HG02642 (cell line): ENCODE measurements around the gene SLC2A13.
"Not testable (repeated sequence)": the region's sequence is repeated elsewhere in the genome, so short reads cannot be mapped to it uniquely, and the experiment has no call there.

Experiments
- ATAC-seq: cut with Tn5 transposase; IDR thresholded peaks from one replicate; pipeline ENCODE4 v1.9.1; 2021; ENCODE audit warnings: mild to moderate bottlenecking; ENCODE audit not compliant: unreplicated experiment, poor library complexity

Gene SLC2A13

DNA sequence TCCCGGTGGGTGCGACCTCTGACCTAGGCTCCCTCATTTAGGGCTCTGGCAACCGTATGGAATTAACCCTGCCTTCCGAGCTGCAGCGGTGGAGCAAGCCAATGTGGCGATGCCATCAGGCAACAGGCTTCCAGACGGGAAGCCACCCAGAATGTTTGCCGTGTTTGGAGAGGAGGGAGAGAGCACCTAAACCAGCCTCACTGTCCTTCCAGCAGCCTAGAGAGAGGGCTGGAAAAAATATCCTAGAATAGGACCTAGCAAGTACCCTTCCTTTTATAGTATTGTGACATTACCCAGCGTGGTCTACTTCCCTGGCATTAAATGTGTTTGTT, 287 bp upstream of the SLC2A13 start:
- no peak for ATAC-seq

DNA sequence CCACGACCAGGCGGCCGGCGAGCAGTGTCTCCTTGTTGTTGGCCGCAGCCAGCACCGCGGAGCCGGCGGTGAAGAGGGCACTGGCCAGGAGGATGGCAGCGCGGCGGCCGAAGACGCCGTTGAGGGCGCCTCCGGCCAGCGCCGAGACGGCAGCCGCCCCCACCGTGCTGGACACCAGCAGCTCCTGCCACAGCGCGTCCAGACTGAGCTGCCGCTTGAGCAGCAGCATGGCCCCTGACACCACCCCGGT, 691 bp downstream of the SLC2A13 start:
- no peak for ATAC-seq

GRCh38 chr12:40104461-40105264, 1.2 kb downstream of the SLC2A13 start:
- no peak for ATAC-seq

DNA sequence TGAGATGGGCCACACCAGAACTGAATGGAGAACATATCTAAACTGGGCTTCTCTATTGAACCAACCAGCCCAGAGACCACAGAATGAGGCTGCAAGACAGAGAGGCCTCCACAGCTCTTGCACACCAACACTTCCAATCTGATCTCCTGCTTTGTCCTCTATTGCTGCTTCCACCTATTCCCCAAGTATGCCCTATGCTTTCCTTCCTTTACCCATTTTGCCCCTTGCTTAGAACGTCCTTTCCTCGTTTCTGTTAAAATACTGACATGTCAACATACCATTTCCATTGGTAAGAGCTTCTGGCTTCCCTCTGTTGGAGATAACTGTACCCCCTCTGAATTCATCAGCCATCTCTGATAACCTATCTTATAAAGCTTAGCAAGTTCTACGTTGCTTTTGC, 2.8 kb downstream of the SLC2A13 start:
- no peak for ATAC-seq

DNA sequence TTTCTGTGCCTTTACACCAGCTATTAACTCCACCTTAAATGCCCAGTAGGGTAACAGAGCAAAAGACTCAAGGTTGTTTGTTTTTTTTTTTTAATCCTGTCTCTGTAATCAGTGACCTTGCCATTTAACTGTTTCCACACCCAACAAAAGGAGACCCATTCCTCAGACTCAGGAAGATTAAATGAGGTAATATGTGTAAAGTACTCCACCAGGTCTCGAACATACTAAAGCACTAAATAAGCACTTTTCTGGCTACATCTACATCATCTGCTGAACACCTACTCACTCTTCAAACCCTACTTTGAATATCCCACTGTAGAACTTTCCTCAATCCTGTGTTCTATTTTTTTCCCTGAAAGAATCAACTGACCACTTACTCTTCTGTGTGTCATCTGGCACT, 4.1 kb downstream of the SLC2A13 start:
- ATAC-seq = no peak

DNA sequence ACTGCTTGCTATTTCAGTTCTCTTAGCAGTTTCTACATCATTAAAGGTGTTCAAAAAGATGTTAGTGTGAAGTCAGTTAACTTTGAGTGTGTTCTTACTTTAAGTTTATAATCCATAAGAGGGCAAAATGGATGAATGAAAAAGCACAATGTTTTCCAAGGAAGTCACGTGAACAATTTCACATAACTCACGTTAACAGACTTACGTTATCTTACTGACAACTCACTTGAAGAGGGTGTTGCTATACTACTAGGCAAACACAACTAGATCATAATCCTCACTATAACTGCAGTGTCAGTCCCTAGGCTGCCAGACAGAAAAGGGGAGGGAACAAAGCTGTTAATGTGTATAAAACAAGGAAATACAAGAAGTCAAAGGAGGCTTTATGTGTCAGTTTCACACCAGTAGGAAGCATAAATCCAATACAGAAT, 6.4 kb downstream of the SLC2A13 start:
- no peak for ATAC-seq

DNA sequence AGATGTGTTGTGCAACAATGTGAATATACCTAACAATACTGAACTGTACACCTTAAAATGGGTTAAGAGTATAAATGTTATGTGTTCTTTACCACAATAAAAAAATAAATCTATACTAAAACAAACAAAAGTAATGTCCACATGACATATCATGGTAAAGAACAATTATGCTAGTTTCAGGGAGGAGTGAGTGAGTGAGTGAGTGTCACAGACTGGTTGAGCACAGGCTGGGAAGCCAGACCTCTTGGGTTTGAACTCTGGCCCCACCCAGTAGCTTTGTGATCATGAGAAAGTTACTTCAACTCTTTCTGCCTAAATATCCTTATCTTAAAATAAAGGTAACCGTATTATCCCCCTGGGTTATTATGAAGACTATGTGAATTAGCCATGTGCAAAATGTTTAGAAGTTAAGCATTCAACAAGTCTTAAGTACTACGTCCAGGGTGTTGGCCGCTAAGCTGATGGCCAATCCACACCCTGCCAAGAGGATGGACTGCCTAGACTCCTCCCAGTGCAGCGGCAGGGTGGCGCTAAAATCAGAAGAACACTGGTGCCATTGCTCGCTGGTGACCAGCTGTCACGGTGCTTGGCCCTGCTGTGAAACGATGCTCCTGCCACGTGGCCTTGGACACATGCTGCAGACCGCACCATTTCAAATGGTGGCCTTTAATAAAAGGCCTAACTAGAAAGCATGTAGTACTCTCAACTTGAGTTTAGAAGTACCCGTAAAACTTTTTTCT, 7.3 kb downstream of the SLC2A13 start:
- ATAC-seq = no peak

- no peak for ATAC-seq
Observed at GRCh38 chr12:40093512-40093911, 12.4 kb downstream of the SLC2A13 start.

- ATAC-seq = no peak
Observed at GRCh38 chr12:40086471-40086870, 19.4 kb downstream of the SLC2A13 start.

GRCh38 chr12:40078266-40078665, 27.6 kb downstream of the SLC2A13 start:
- ATAC-seq = no peak

GRCh38 chr12:40075458-40075857, 30.4 kb downstream of the SLC2A13 start:
- no peak for ATAC-seq

GRCh38 chr12:40068416-40068815, 37.5 kb downstream of the SLC2A13 start:
- no peak for ATAC-seq

DNA sequence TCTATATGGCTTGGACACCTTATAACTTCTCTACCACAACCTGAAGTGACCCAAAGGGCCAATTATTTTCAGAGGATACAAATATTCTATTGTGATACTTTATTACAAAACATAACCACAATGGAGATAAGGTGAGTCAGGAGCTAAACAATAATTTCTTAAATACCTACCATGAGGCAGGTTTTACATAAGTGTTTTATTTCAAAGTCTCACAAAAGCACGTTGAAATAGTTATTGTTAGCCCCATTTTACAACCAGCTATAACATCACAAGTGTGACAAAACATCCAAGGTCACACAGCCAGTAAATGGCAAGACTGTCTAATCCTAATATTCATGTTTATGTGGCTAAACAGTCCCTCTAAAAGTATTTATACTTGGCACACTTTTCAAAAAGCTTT, 40.2 kb downstream of the SLC2A13 start:
- no peak for ATAC-seq

GRCh38 chr12:40063414-40063813, 42.5 kb downstream of the SLC2A13 start:
- no peak for ATAC-seq

DNA sequence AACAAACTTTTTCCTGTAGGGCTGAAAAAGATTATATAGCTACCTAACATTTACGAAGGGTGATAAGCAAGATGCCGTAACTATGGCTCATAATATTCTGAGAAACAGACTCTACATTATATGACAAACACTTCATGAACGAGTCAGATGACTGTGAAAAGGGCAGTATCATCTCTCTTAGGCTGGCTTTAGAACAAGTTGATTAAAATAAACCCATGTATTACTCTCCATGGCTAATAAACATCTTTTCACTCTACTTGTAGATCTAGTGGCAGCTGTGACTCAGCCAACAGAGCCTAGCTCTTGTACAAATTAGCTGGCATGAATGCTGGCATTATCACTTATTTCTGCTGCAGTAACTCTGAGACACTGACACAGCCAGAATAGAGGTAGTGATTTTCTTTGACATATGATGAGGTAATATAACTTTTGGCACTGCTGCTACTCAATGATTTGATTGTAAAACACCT, 47.1 kb downstream of the SLC2A13 start:
- no peak for ATAC-seq

DNA sequence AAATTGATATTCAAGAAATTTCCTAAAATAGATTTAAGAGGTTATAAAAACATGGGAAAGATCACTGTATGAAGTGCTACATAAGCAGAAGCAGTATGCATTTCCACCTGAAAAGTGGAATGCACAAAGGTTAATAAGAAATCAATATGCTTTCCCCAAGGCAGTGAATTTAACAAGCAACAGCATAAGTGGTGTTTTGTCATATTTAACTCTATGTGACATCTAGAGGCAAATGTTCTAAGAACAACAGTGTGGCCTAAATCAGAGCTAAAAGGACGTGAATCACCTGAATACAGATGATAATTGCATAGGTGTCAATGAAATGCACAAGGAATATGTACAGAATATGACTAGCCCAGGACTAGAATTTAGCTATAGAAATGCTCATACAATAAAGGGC, 49.5 kb downstream of the SLC2A13 start:
- no peak for ATAC-seq

GRCh38 chr12:40055776-40056175, 50.1 kb downstream of the SLC2A13 start:
- ATAC-seq = no peak

DNA sequence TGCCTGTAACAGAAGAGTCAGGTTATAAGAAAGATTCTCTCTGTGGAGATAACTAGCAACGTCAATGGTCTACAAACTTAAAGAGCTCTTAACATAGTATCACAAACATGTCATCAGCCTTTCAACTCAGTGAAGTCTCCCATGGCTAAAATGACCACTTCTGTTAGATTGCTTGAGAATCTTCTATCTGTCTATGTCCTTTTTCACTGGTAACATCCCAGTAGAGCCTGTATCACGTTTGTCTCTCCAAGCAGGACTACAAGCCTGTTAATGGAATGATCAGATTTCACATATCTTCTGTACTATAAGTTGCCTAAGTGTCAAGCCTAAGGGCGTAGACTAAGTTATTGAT, 50.7 kb downstream of the SLC2A13 start:
- no peak for ATAC-seq

- ATAC-seq = no peak
Observed at GRCh38 chr12:40054555-40055227, 51.2 kb downstream of the SLC2A13 start.

DNA sequence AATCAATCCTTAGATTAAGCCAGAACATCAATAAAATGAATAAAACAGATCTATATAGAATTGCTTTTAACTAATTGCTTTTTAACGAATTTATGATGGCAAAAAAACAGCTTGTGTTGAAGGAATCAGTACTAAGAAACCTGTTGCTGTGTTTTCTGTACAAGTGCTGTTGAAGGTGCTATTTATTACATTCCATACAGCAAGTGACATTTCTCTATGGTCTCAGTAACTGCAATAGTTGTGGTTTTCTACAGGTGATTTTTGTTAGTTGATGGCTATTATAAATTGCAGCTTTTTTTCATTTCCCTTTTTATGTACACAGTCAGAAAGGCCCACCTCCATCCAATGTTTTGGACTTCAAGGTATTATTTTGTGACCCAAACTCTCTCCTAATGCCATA, 56.6 kb downstream of the SLC2A13 start:
- ATAC-seq = no peak

GRCh38 chr12:40047002-40047401, 58.9 kb downstream of the SLC2A13 start:
- not testable (repeated sequence) for ATAC-seq

GRCh38 chr12:40045656-40046055, 60.2 kb downstream of the SLC2A13 start:
- ATAC-seq = no peak
